Parathyroid adenoma (tissue), 2 donors: ENCODE data around the gene S100A7A.
"Not testable (repeated sequence)": the region's sequence is repeated elsewhere in the genome, so short reads cannot be mapped to it uniquely, and the experiment has no call there.

ENCODE experiments used
- H2AFZ ChIP-seq: fragments of 300-600 bp; sonication (generic); one replicate; pipeline ENCODE4 v1.7.0; 2017; ENCODE audit warnings: antibody characterized with exemption, mild to moderate bottlenecking
- H3K27ac ChIP-seq: fragments of 300-600 bp; sonication (generic); one replicate; pipeline ENCODE4 v1.7.0; 2017
- H3K27me3 ChIP-seq: fragments of 300-600 bp; sonication (generic); one replicate; pipeline ENCODE4 v1.7.0; 2017; ENCODE audit warnings: low read length; ENCODE audit not compliant: control insufficient read depth, insufficient read depth
- H3K36me3 ChIP-seq: fragments of 300-600 bp; sonication (generic); one replicate; pipeline ENCODE4 v1.7.0; 2017; ENCODE audit warnings: low read length; ENCODE audit not compliant: control insufficient read depth, insufficient read depth
- H3K4me1 ChIP-seq: fragments of 300-600 bp; sonication (generic); one replicate; pipeline ENCODE4 v1.7.0; 2017; ENCODE audit warnings: control low read depth
- H3K4me2 ChIP-seq: fragments of 300-600 bp; sonication (generic); one replicate; pipeline ENCODE4 v1.7.0; 2017; ENCODE audit warnings: low read length
- H3K4me3 ChIP-seq: fragments of 300-600 bp; sonication (generic); one replicate; pipeline ENCODE4 v1.7.0; 2017; ENCODE audit warnings: low read depth, low read length
- H3K79me2 ChIP-seq: fragments of 300-600 bp; sonication (generic); one replicate; pipeline ENCODE4 v1.7.0; 2017; ENCODE audit warnings: control low read depth
- H3K9ac ChIP-seq: fragments of 300-600 bp; sonication (generic); one replicate; pipeline ENCODE4 v1.7.0; 2017; ENCODE audit warnings: mild to moderate bottlenecking
- H3K9me3 ChIP-seq: fragments of 300-600 bp; sonication (generic); one replicate; pipeline ENCODE4 v1.7.0; 2017; ENCODE audit warnings: low read length; ENCODE audit not compliant: control insufficient read depth
- CTCF ChIP-seq: fragments of 300-600 bp; sonication (generic); IDR thresholded peaks from one replicate; pipeline ENCODE4 v1.7.0; 2017; ENCODE audit warnings: antibody characterized with exemption, mild to moderate bottlenecking
- donor health status: primary hyperparathyroidism.

S100A7A gene

DNA sequence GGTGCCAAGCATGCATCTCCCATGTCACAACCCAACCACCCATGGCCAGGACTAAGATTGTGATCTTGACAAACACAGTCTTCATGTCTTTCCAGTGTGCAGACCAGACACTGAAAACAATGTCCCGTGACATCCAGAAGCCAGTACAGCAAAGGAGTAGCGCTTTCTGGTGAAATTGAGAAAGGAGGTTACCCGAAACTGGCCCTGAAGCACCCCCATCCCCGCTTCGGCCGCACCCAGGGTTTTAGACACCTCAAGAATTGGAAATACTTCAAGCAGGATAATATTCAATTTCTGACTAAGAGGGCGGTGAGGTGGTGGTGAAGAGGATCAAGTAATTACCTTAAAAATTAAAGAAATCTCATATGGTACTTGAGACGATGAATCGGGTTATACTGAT lies 14.9 kb upstream of the S100A7A start:
- Histone ChIP-seq H3K9ac (no peak overlapping the region), H3K9me3 (no peaks in the 10 kb centered on the region), H3K4me1 (no peaks in the 10 kb centered on the region), H2AFZ (no peak overlapping the region), H3K4me2 (no peak overlapping the region), H3K4me3 (no peak overlapping the region), H3K27ac (no peak overlapping the region), H3K27me3 (no peaks in the 10 kb centered on the region), H3K36me3 (no peaks in the 10 kb centered on the region), H3K79me2 (no peaks in the 10 kb centered on the region)
- TF ChIP-seq CTCF = no peak

DNA sequence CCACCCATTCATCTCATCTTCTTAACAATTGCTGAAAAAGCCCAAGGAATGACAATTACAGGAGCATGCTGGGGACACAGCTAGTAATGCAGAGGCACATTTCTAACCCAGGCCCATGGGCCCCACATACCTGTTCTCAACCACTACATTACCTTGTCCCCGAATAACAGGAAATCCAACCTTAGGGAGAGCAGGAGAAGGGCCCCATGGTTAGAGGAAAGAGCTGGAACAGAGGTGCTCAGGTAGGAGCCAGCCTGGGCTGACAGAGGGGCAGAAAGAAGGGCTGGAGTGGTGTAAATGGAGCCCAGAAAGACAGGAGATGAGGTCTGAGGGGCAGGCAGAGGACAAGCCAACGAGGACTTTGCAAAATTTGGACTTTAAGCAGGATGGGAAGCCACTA lies 14.1 kb upstream of the S100A7A start:
- no peaks in the 10 kb centered on the region for H3K36me3 ChIP-seq
- no peak overlapping the region for H3K4me3 ChIP-seq
- no peak overlapping the region for H3K27ac ChIP-seq
- no peak overlapping the region for H2AFZ ChIP-seq
- no peak for TF ChIP-seq CTCF
- no peak overlapping the region for H3K9ac ChIP-seq
- no peaks in the 10 kb centered on the region for H3K9me3 ChIP-seq
- no peaks in the 10 kb centered on the region for H3K27me3 ChIP-seq
- H3K4me1 ChIP-seq = no peaks in the 10 kb centered on the region
- no peak overlapping the region for H3K4me2 ChIP-seq
- H3K79me2 ChIP-seq = no peaks in the 10 kb centered on the region

- H3K4me2 ChIP-seq = no peak overlapping the region
- H3K4me1 ChIP-seq = no peaks in the 10 kb centered on the region
- H3K9me3 ChIP-seq = no peaks in the 10 kb centered on the region
- no peaks in the 10 kb centered on the region for H3K79me2 ChIP-seq
- H2AFZ ChIP-seq = no peak overlapping the region
- no peak for TF ChIP-seq CTCF
- H3K9ac ChIP-seq = no peak overlapping the region
- no peak overlapping the region for H3K27ac ChIP-seq
- H3K27me3 ChIP-seq = no peaks in the 10 kb centered on the region
- H3K36me3 ChIP-seq = no peaks in the 10 kb centered on the region
- H3K4me3 ChIP-seq = no peak overlapping the region
These were observed 12.8 kb upstream of the S100A7A start for GRCh38 chr1:153403421-153404085.

DNA sequence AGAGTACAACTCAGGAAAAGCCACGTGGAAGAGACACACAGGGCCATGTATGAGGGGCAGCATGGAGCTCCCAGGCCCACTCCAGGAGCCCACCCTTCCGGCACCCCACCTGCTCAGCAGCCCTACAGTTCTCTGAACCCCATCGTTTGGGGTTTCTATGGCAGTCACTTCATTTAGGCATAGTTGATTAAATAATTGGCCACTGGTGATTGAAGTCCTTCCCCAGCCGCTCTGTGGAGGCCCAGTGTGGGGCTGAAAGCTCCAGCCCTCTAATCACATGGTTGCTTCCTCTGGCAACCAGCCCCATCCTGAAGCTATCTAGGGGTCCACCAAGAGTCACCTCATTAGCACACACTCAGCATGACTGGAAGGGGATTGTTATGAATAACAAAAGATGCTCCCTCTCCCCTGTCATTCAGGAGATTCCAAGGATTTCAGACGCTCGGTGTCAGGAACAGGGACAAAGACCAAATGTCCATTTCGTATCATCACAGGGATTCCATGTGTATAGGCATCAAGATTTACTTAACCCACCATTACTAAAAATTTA lies 12.2 kb upstream of the S100A7A start:
- TF ChIP-seq CTCF = no peak
- Histone ChIP-seq H3K79me2 (no peaks in the 10 kb centered on the region), H3K27ac (no peak overlapping the region)

GRCh38 chr1:153404768-153405167 lies 11.6 kb upstream of the S100A7A start:
- no peaks in the 10 kb centered on the region for H3K36me3 ChIP-seq
- no peak overlapping the region for H3K9ac ChIP-seq
- no peak overlapping the region for H3K4me3 ChIP-seq
- no peak for TF ChIP-seq CTCF
- no peak overlapping the region for H3K27ac ChIP-seq
- no peaks in the 10 kb centered on the region for H3K4me1 ChIP-seq
- H3K27me3 ChIP-seq = no peaks in the 10 kb centered on the region
- H2AFZ ChIP-seq = no peak overlapping the region
- no peaks in the 10 kb centered on the region for H3K9me3 ChIP-seq
- H3K4me2 ChIP-seq = no peak overlapping the region
- no peaks in the 10 kb centered on the region for H3K79me2 ChIP-seq

More for the DNA sequence above, 12.2 kb upstream of the S100A7A start:
- no peaks in the 10 kb centered on the region for H3K4me1 ChIP-seq
- no peaks in the 10 kb centered on the region for H3K27me3 ChIP-seq
- H3K36me3 ChIP-seq = no peaks in the 10 kb centered on the region
- H2AFZ ChIP-seq = no peak overlapping the region
- no peak overlapping the region for H3K4me3 ChIP-seq
- H3K9me3 ChIP-seq = no peaks in the 10 kb centered on the region
- H3K9ac ChIP-seq = no peak overlapping the region
- no peak overlapping the region for H3K4me2 ChIP-seq

DNA sequence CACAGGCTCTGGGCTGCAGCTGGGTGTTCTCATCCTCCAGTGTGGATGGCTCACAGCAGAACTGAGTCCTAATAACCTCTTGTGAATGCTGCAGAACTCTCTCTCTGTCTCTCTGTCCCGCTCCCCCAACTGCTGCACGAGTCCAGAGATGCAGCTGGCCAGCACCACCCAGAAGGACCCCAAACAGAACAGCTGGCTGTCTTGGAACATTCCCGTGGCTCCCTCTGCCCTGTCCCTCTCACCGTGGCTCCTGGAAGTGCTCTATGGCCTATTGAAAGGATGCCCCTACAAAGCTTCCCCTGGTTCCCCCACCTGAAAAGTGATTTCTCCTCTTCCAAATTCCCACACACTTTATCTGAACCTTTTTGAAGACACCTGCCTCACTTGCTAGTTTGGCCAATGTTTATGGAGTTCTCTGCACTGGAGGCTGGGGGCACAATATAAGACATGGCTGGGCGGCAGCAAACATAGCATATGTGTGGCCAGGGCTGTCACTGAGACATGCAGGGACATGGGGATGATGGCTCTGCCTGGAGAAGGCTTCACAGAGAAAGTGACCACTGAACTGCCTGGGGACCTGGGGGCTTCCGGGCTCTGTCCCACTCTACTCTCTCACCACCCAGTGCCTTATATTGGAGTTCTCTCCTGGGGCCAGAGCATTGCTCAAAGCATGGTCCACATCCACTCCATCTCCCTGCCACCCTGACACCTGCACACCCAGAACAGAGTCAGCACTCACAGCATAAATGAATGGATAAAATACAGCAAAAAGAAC lies 10.3 kb upstream of the S100A7A start:
- not testable (repeated sequence) for H3K9ac ChIP-seq, H3K9me3 ChIP-seq, H3K27me3 ChIP-seq, H3K79me2 ChIP-seq, H3K4me3 ChIP-seq, H3K27ac ChIP-seq, H3K4me2 ChIP-seq, H3K36me3 ChIP-seq, H3K4me1 ChIP-seq, H2AFZ ChIP-seq

GRCh38 chr1:153407274-153407673 lies 9.0 kb upstream of the S100A7A start:
- H3K27ac ChIP-seq, H3K9ac ChIP-seq, H3K9me3 ChIP-seq, H3K36me3 ChIP-seq, H3K27me3 ChIP-seq, H3K79me2 ChIP-seq, H3K4me1 ChIP-seq, H3K4me3 ChIP-seq, H3K4me2 ChIP-seq, H2AFZ ChIP-seq: not testable (repeated sequence)
